ENCODE measurements around the gene EPHA10. TPM values are rescaled to one million over a fixed set of nuclear protein-coding genes. Genes with fewer than 3 reads are reported as not detected.

Gene EPHA10
- total RNA-seq, 1 experiment from 2014 or later = not detected

GRCh38 chr1:37807220-37807554, 42.3 kb upstream of the EPHA10 start:
- peak overlapping the region; percentile 86 for H3K4me3 ChIP-seq (ENCODE audit: low read length)
- H3K4me1 ChIP-seq (ENCODE audit: low read length) = peaks cover 43% of the 10 kb centered on the region
- peak overlapping the region; percentile 78 for H3K9ac ChIP-seq (ENCODE audit: low read length)
- no peaks in the 10 kb centered on the region for H3K9me3 ChIP-seq (ENCODE audit: low read length)
- H3K9me2 ChIP-seq (replicated peaks; ENCODE audit: insufficient read depth, low read length) = no peaks in the 10 kb centered on the region
- peaks cover 48% of the 10 kb centered on the region for H3K36me3 ChIP-seq (ENCODE audit: insufficient read depth, low read length)
- no peaks in the 10 kb centered on the region for H3K27me3 ChIP-seq (ENCODE audit: low read length)
- peak; percentile 41 for DNase-seq
- peak overlapping the region; percentile 96 for H3K4me2 ChIP-seq (ENCODE audit: low read depth, low read length, poor library complexity, severe bottlenecking)
- no peak overlapping the region for H2AFZ ChIP-seq (ENCODE audit: low read length)
- peaks cover 67% of the 10 kb centered on the region for H3K79me2 ChIP-seq (ENCODE audit: low read length)
- peaks cover 34% of the 10 kb centered on the region for H4K20me1 ChIP-seq (ENCODE audit: insufficient read depth, low read depth, low read length)
- peak overlapping the region; percentile 26; the same call in 1 of the 2 replicates for H3K27ac ChIP-seq (ENCODE audit: low read length)

GRCh38 chr1:37802439-37802838, 37.5 kb upstream of the EPHA10 start:
- no peaks in the 10 kb centered on the region for H3K9me3 ChIP-seq (ENCODE audit: low read length)
- no peaks in the 10 kb centered on the region for H3K27me3 ChIP-seq (ENCODE audit: low read length)
- no peak overlapping the region for H2AFZ ChIP-seq (ENCODE audit: low read length)
- peaks cover 70% of the 10 kb centered on the region for H3K36me3 ChIP-seq (ENCODE audit: insufficient read depth, low read length)
- no peaks in the 10 kb centered on the region for H3K9me2 ChIP-seq (replicated peaks; ENCODE audit: insufficient read depth, low read length)
- H3K4me1 ChIP-seq (ENCODE audit: low read length) = peaks cover 10% of the 10 kb centered on the region
- H3K9ac ChIP-seq (ENCODE audit: low read length) = no peak overlapping the region
- H4K20me1 ChIP-seq (ENCODE audit: insufficient read depth, low read depth, low read length) = peaks cover 37% of the 10 kb centered on the region
- H3K4me2 ChIP-seq (ENCODE audit: low read depth, low read length, poor library complexity, severe bottlenecking) = no peak overlapping the region
- no peak for DNase-seq
- H3K79me2 ChIP-seq (ENCODE audit: low read length) = peaks cover 39% of the 10 kb centered on the region
- H3K4me3 ChIP-seq (ENCODE audit: low read length) = no peak overlapping the region
- no peak overlapping the region for H3K27ac ChIP-seq (ENCODE audit: low read length)

GRCh38 chr1:37797750-37798345, 32.9 kb upstream of the EPHA10 start:
- Histone ChIP-seq H3K36me3 (ENCODE audit: insufficient read depth, low read length) (peaks cover 37% of the 10 kb centered on the region), H2AFZ (ENCODE audit: low read length) (no peak overlapping the region), H3K4me2 (ENCODE audit: low read depth, low read length, poor library complexity, severe bottlenecking) (no peak overlapping the region), H3K9me2 (replicated peaks; ENCODE audit: insufficient read depth, low read length) (no peaks in the 10 kb centered on the region), H3K27me3 (ENCODE audit: low read length) (no peaks in the 10 kb centered on the region), H3K79me2 (ENCODE audit: low read length) (peaks cover 27% of the 10 kb centered on the region), H3K9ac (ENCODE audit: low read length) (no peak overlapping the region), H4K20me1 (ENCODE audit: insufficient read depth, low read depth, low read length) (peaks cover 11% of the 10 kb centered on the region; the same call in 1 of the 2 replicates), H3K4me3 (ENCODE audit: low read length) (no peak overlapping the region), H3K9me3 (ENCODE audit: low read length) (no peaks in the 10 kb centered on the region), H3K27ac (ENCODE audit: low read length) (no peak overlapping the region), H3K4me1 (ENCODE audit: low read length) (peaks cover 19% of the 10 kb centered on the region)
- DNase-seq = no peak

DNA sequence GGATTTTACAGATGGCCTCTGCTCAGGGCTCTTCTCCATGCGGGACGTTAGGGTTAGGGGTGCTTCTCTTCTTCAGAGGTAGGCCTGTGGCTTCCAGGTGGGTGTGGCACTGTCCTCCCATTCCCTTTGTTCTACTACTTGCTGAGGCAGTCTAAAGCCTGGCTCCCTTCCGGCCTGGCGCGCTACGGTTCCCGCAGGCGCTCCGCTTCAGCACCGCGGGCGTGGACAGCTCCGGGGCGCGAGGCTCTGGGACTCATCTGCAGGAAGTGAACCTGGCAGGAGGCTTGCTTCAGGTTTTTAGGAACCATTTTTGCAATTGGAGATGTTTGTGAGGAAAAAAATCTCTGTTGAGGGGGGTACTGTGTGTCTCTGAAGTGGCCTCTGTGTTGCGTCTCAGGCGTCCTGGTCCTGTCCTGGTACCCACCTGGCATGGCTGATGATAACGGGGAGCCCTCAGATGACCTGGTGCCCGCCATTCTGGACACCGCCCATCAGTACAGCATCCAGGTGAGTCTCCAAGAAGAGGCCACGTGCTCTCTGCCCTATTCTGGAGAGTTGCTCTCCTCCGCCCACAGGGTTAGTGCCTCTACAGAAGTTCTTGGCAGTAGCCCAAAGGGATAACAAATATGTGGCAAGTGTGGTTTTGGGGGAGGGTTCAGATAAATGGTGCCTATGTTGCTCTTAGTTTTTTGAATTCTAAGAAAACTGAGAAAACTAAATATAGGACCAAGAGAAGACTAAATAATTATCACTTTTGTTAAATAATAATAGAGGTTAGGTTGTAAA, 30.6 kb upstream of the EPHA10 start:
- Histone ChIP-seq H4K20me1 (ENCODE audit: insufficient read depth, low read depth, low read length) (peaks cover 7% of the 10 kb centered on the region; the same call in 1 of the 2 replicates), H3K27me3 (ENCODE audit: low read length) (no peaks in the 10 kb centered on the region), H3K4me2 (ENCODE audit: low read depth, low read length, poor library complexity, severe bottlenecking) (peak overlapping the region; percentile 99), H3K79me2 (ENCODE audit: low read length) (peaks cover 23% of the 10 kb centered on the region), H3K4me1 (ENCODE audit: low read length) (peaks cover 19% of the 10 kb centered on the region), H3K9me2 (replicated peaks; ENCODE audit: insufficient read depth, low read length) (no peaks in the 10 kb centered on the region), H3K9me3 (ENCODE audit: low read length) (no peaks in the 10 kb centered on the region), H2AFZ (ENCODE audit: low read length) (no peak overlapping the region), H3K9ac (ENCODE audit: low read length) (peak overlapping the region; percentile 98), H3K36me3 (ENCODE audit: insufficient read depth, low read length) (peaks cover 24% of the 10 kb centered on the region), H3K4me3 (ENCODE audit: low read length) (peak overlapping the region; percentile 85), H3K27ac (ENCODE audit: low read length) (no peak overlapping the region)
- DNase-seq = peak; percentile 38

- Histone ChIP-seq H3K4me2 (ENCODE audit: low read depth, low read length, poor library complexity, severe bottlenecking) (peak overlapping the region; percentile 99), H3K9me3 (ENCODE audit: low read length) (no peaks in the 10 kb centered on the region), H3K4me3 (ENCODE audit: low read length) (peak overlapping the region; percentile 85), H3K27ac (ENCODE audit: low read length) (peak overlapping the region; percentile 34; the same call in 1 of the 2 replicates), H3K79me2 (ENCODE audit: low read length) (peaks cover 23% of the 10 kb centered on the region), H3K36me3 (ENCODE audit: insufficient read depth, low read length) (peaks cover 19% of the 10 kb centered on the region), H3K9me2 (replicated peaks; ENCODE audit: insufficient read depth, low read length) (no peaks in the 10 kb centered on the region), H3K4me1 (ENCODE audit: low read length) (peaks cover 19% of the 10 kb centered on the region), H4K20me1 (ENCODE audit: insufficient read depth, low read depth, low read length) (peaks cover 6% of the 10 kb centered on the region; the same call in 1 of the 2 replicates), H2AFZ (ENCODE audit: low read length) (0 out of 2 replicates have a peak overlapping the region, but pooled peaks have one; percentile 71), H3K9ac (ENCODE audit: low read length) (peak overlapping the region; percentile 98), H3K27me3 (ENCODE audit: low read length) (no peaks in the 10 kb centered on the region)
- DNase-seq = peak; percentile 53
These were observed 29.7 kb upstream of the EPHA10 start for GRCh38 chr1:37794372-37795339.

DNA sequence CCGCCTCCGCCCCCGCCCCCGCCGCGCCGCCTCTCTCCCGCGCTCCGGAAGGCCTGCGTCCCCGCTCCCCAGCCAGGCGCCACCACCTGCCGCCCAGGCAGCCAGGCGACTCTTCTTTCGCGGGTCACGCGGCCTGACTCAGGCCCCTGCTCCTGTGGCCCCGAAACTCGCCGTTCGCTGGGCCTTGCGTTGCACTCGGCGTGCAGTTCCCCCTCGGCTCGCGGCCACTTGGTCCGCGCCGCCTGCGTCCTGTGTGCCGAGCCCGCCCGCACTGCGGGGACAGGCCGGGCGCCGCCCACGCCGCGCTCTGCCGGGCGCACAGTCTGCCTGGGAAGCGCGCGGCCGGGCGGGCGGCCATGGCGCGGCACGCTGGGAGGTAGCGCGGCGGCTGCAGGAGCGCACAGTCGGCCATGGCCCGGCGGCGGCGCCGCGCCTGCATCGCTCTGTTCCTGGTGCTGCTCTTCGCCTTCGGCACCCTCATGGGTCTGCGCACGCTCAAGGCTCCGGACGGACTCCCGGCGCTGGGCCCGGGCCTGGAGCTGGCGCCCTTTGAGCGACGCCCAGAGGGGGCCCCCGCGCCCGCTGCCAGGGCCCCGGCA, 29.0 kb upstream of the EPHA10 start, which contains the start of gene MANEAL:
Gene MANEAL, plus strand, starts transcription at position 75 of the 599 bp plus-strand sequence. Its CDS starts 336 bp downstream, at position 411.
- peak; percentile 86 for DNase-seq
- H3K27me3 ChIP-seq (ENCODE audit: low read length) = no peaks in the 10 kb centered on the region

GRCh38 chr1:37792943-37793686, 28.2 kb upstream of the EPHA10 start:
- Histone ChIP-seq H3K4me2 (ENCODE audit: low read depth, low read length, poor library complexity, severe bottlenecking) (peak overlapping the region; percentile 99), H3K9me2 (replicated peaks; ENCODE audit: insufficient read depth, low read length) (no peaks in the 10 kb centered on the region), H3K4me3 (ENCODE audit: low read length) (peak overlapping the region; percentile 49; the same call in 1 of the 2 replicates), H2AFZ (ENCODE audit: low read length) (peak overlapping the region; percentile 56; the same call in 1 of the 2 replicates), H3K36me3 (ENCODE audit: insufficient read depth, low read length) (peaks cover 15% of the 10 kb centered on the region), H3K4me1 (ENCODE audit: low read length) (peaks cover 19% of the 10 kb centered on the region), H4K20me1 (ENCODE audit: insufficient read depth, low read depth, low read length) (peaks cover 6% of the 10 kb centered on the region; the same call in 1 of the 2 replicates), H3K9ac (ENCODE audit: low read length) (peak overlapping the region; percentile 98), H3K27ac (ENCODE audit: low read length) (no peak overlapping the region), H3K9me3 (ENCODE audit: low read length) (no peaks in the 10 kb centered on the region), H3K79me2 (ENCODE audit: low read length) (peaks cover 23% of the 10 kb centered on the region), H3K27me3 (ENCODE audit: low read length) (no peaks in the 10 kb centered on the region)
- DNase-seq = no peak

More for the DNA sequence above, 29.0 kb upstream of the EPHA10 start, which contains the start of gene MANEAL:
- Histone ChIP-seq H3K27ac (ENCODE audit: low read length) (peak within 1 kb of the TSS; percentile 34; the same call in 1 of the 2 replicates), H3K9ac (ENCODE audit: low read length) (peak within 1 kb of the TSS; percentile 98), H3K4me1 (ENCODE audit: low read length) (peaks cover 19% of the 10 kb centered on the region), H2AFZ (ENCODE audit: low read length) (peak within 1 kb of the TSS; percentile 89; the same call in 1 of the 2 replicates), H3K4me2 (ENCODE audit: low read depth, low read length, poor library complexity, severe bottlenecking) (peak within 1 kb of the TSS; percentile 99), H3K79me2 (ENCODE audit: low read length) (peaks cover 23% of the 10 kb centered on the region), H3K4me3 (ENCODE audit: low read length) (peak within 1 kb of the TSS; percentile 85), H3K9me2 (replicated peaks; ENCODE audit: insufficient read depth, low read length) (no peaks in the 10 kb centered on the region), H3K9me3 (ENCODE audit: low read length) (no peaks in the 10 kb centered on the region), H4K20me1 (ENCODE audit: insufficient read depth, low read depth, low read length) (peaks cover 6% of the 10 kb centered on the region; the same call in 1 of the 2 replicates), H3K36me3 (ENCODE audit: insufficient read depth, low read length) (peaks cover 16% of the 10 kb centered on the region)

All from Karpas-422 (cell line).